Neuronal stem cell (in vitro differentiated cells): ENCODE measurements around the gene SRRD.
"Not testable (repeated sequence)": the region's sequence is repeated elsewhere in the genome, so short reads cannot be mapped to it uniquely, and the experiment has no call there.

ENCODE experiments used
- DNase-seq: peaks from one replicate; pipeline ENCODE4 v3.0.0-alpha.2; 2013; ENCODE audit warnings: low spot score
- H2AFZ ChIP-seq: one replicate; pipeline ENCODE4 v1.6.1; 2013; ENCODE audit warnings: mild to moderate bottlenecking, low read length, inconsistent platforms
- H2AK5ac ChIP-seq: 2 replicates; pipeline ENCODE4 v1.6.1; 2013; ENCODE audit warnings: low read depth, mild to moderate bottlenecking, inconsistent platforms, low read length, moderate library complexity, mixed read lengths
- H2BK120ac ChIP-seq: 2 replicates; pipeline ENCODE4 v1.6.1; 2013; ENCODE audit warnings: low read depth, mild to moderate bottlenecking, inconsistent platforms, low read length, moderate library complexity, mixed read lengths
- H2BK12ac ChIP-seq: one replicate; pipeline ENCODE4 v1.6.1; 2013; ENCODE audit warnings: low read length, inconsistent platforms
- H2BK15ac ChIP-seq: 2 replicates; pipeline ENCODE4 v1.6.1; 2013; ENCODE audit warnings: mild to moderate bottlenecking, low read length, inconsistent platforms, mixed read lengths
- H2BK5ac ChIP-seq: one replicate; pipeline ENCODE4 v1.6.1; 2013; ENCODE audit warnings: inconsistent platforms, mild to moderate bottlenecking, low read length, moderate library complexity
- H3K14ac ChIP-seq: one replicate; pipeline ENCODE4 v1.6.1; 2013; ENCODE audit warnings: low read length, inconsistent platforms
- H3K18ac ChIP-seq: 2 replicates; pipeline ENCODE4 v1.6.1; 2013; ENCODE audit warnings: low read length, inconsistent platforms
- H3K23ac ChIP-seq: 2 replicates; pipeline ENCODE4 v1.6.1; 2013; ENCODE audit warnings: low read depth, mild to moderate bottlenecking, mixed read lengths, low read length, inconsistent platforms; ENCODE audit not compliant: poor library complexity
- H3K27ac ChIP-seq: replicated peaks from 3 replicates; pipeline ENCODE4 v1.5.1; 2013; ENCODE audit warnings: low read length, inconsistent platforms
- H3K27me3 ChIP-seq, 3 experiments: 2 replicates each; pipeline ENCODE4 v1.6.1; 2013; ENCODE audit warnings: low read length in 3 of 3, mild to moderate bottlenecking in 2 of 3, inconsistent platforms in 1 of 3, low read depth in 1 of 3, mixed read lengths in 1 of 3, moderate library complexity in 1 of 3; ENCODE audit not compliant: control insufficient read depth in 3 of 3, insufficient read depth in 3 of 3
- H3K36me3 ChIP-seq, 2 donors: replicated peaks in 1 of 2; 2 replicates each; pipeline ENCODE4 v1.6.1; 2013; ENCODE audit warnings: low read length in 2 of 2; ENCODE audit not compliant: control insufficient read depth in 2 of 2, insufficient read depth in 2 of 2
- H3K4ac ChIP-seq: 2 replicates; pipeline ENCODE4 v1.6.1; 2013; ENCODE audit warnings: inconsistent platforms, mild to moderate bottlenecking, low read length, moderate library complexity
- H3K4me1 ChIP-seq, 2 donors: 1 replicate in 1 of 2; 2 replicates in 1 of 2; pipeline ENCODE4 v1.6.1; 2013; ENCODE audit warnings: low read length in 2 of 2, low read depth in 1 of 2; ENCODE audit not compliant: control insufficient read depth in 2 of 2, insufficient read depth in 1 of 2
- H3K4me2 ChIP-seq: one replicate; pipeline ENCODE4 v1.6.1; 2013; ENCODE audit warnings: mild to moderate bottlenecking, low read length, inconsistent platforms; ENCODE audit not compliant: insufficient read depth, poor library complexity, severe bottlenecking
- H3K4me3 ChIP-seq, 2 donors: 2 replicates each; pipeline ENCODE4 v1.5.1; 2013; ENCODE audit warnings: low read length in 2 of 2, mild to moderate bottlenecking in 2 of 2, inconsistent platforms in 1 of 2, moderate library complexity in 1 of 2
- H3K79me1 ChIP-seq: one replicate; pipeline ENCODE4 v1.6.1; 2013; ENCODE audit warnings: low read depth, mild to moderate bottlenecking, inconsistent platforms, low read length, moderate library complexity
- H3K9ac ChIP-seq: one replicate; pipeline ENCODE4 v1.6.1; 2013; ENCODE audit warnings: mild to moderate bottlenecking, low read depth, low read length, inconsistent platforms; ENCODE audit not compliant: poor library complexity
- H3K9me3 ChIP-seq, 2 donors: replicated peaks in 1 of 2; 2 replicates each; pipeline versions ENCODE3 to v1.6.1; 2013; ENCODE audit warnings: low read length in 2 of 2, mild to moderate bottlenecking in 2 of 2, inconsistent platforms in 1 of 2, low read depth in 1 of 2, mixed read lengths in 1 of 2, moderate library complexity in 1 of 2; ENCODE audit not compliant: control insufficient read depth in 2 of 2, insufficient read depth in 1 of 2
- H4K8ac ChIP-seq: one replicate; pipeline ENCODE4 v1.6.1; 2013; ENCODE audit warnings: low read depth, mild to moderate bottlenecking, inconsistent platforms, low read length, moderate library complexity
- H4K91ac ChIP-seq: one replicate; pipeline ENCODE4 v1.6.1; 2013; ENCODE audit warnings: low read length, low read depth, mild to moderate bottlenecking, inconsistent platforms; ENCODE audit not compliant: poor library complexity
- whole genome bisulfite sequencing, 2 donors: extraction: QIAGEN DNeasy Blood & Tissue Kit; methylation state at CpG; one replicate each; pipeline ENCODE4 v1.1.7; 2013; ENCODE audit warnings: missing lambda C conversion rate in 2 of 2, mixed read lengths in 1 of 2; ENCODE audit not compliant: insufficient read length in 2 of 2, insufficient replicate concordance in 1 of 2; ENCODE audit errors: extremely low coverage in 2 of 2; 5-methylcytosine and 5-hydroxymethylcytosine counted together

SRRD gene

DNA sequence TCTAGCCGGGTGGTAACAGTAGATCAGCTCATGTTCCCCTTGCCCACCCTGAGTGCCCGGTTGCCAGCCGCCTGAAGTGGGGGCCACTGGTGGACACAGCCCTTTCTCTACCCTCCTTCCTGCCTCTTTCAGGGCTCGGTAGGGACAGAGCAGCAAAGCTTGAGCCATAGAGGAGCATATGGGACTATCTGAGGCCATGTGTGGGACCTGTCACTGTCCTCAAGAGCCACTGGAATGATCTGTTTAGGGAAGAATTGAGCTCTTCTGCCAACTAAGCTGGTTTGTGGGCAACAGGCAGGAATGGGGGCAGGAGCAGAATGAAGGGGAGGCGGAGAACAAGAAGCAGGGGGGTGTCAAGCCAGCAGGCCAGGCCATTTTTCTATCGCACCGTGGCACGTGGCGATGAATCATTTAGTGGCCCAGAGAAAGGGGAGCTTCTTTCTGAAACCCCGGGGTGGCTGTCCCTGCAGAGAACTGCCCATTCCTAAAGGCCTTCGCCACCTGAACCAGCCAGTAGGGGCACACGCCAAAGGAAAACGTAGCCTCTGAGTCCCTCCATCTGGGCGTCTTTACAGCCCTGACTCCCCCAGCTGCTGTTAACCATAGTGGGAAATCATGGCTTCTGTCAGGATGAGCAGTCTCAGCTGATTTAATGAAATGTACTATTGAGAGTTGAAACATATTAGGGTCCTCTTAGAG lies 45.8 kb upstream of the SRRD start:
- H4K8ac ChIP-seq: no peak overlapping the region
- H3K79me1 ChIP-seq: peaks cover 7% of the 10 kb centered on the region
- peaks cover 0 to 2% of the 10 kb centered on the region in 2 donors for H3K4me1 ChIP-seq
- no peak overlapping the region for H4K91ac ChIP-seq
- H3K27ac ChIP-seq: no peak overlapping the region
- H2AK5ac ChIP-seq: no peak overlapping the region
- no peak overlapping the region for H3K18ac ChIP-seq
- peaks cover 17 to 21% of the 10 kb centered on the region in 2 donors for H3K36me3 ChIP-seq
- WGBS, 2 donors: no CpG with 5 or more reads among the region's 14 CpGs
- H3K4me2 ChIP-seq: no peak overlapping the region
- H2BK5ac ChIP-seq: no peak overlapping the region
- DNase-seq: no peak
- H3K9ac ChIP-seq: peak overlapping the region; percentile 45
- no peak overlapping the region for H3K14ac ChIP-seq
- H2BK120ac ChIP-seq: no peak overlapping the region
- no peak overlapping the region for H2BK15ac ChIP-seq
- H2BK12ac ChIP-seq: no peak overlapping the region
- no peak overlapping the region for H3K4me3 ChIP-seq
- no peak overlapping the region for H3K4ac ChIP-seq
- H3K27me3 ChIP-seq: no peaks in the 10 kb centered on the region
- no peak overlapping the region for H3K23ac ChIP-seq
- no peak overlapping the region for H2AFZ ChIP-seq
- no peaks in the 10 kb centered on the region for H3K9me3 ChIP-seq

DNA sequence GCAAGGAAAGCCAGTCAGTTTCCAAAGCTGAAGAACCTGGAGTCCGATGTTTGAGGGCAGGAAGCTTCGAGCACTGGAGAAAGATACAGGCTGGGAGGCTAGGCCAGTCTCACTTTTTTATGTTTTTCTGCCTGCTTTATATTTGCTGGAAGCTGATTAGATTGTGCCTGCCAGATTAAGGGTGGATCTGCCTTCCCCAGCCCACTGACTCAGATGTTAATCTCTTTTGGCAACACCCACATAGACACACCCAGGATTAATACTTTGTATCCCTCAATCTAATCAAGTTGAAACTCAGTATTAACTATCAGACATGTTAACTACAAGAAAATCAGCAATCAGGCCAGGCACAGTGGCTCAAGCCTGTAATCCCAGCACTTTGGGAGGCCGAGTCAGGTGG lies 44.9 kb upstream of the SRRD start:
- H2BK12ac ChIP-seq, H3K79me1 ChIP-seq, H3K4me2 ChIP-seq, H2BK5ac ChIP-seq, H3K27me3 ChIP-seq, H3K27ac ChIP-seq, H2BK15ac ChIP-seq, H2AFZ ChIP-seq, H2AK5ac ChIP-seq, H3K18ac ChIP-seq, H3K14ac ChIP-seq, H3K9me3 ChIP-seq, H3K4me3 ChIP-seq, H3K23ac ChIP-seq, H3K4me1 ChIP-seq, H3K4ac ChIP-seq, DNase-seq, H4K91ac ChIP-seq, H4K8ac ChIP-seq, H3K9ac ChIP-seq, H2BK120ac ChIP-seq: not testable (repeated sequence)
- no CpG with 5 or more reads among the region's 3 CpGs for WGBS, 2 donors
- H3K36me3 ChIP-seq: peaks cover 14 to 20% of the 10 kb centered on the region in 2 donors

DNA sequence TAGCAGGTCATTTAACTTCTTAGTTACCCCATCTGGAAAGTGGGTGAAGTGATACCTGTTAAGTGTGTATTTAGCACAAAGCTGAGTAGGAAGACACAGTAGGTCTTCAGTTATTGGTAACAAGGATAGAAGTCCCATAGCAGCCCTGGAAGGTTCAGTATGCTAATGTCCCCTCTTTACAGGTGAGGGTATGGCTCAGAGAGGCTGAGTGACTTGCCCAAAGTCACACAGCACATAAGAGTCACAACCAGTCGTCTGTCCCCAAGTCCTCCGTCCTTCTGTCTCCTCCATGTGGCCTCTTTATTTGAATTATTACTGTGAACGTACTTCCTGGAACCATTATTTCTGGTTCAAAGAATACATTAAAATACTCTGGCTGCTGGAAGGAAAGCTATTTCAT lies 44.1 kb upstream of the SRRD start:
- no peak overlapping the region for H2BK15ac ChIP-seq

DNA sequence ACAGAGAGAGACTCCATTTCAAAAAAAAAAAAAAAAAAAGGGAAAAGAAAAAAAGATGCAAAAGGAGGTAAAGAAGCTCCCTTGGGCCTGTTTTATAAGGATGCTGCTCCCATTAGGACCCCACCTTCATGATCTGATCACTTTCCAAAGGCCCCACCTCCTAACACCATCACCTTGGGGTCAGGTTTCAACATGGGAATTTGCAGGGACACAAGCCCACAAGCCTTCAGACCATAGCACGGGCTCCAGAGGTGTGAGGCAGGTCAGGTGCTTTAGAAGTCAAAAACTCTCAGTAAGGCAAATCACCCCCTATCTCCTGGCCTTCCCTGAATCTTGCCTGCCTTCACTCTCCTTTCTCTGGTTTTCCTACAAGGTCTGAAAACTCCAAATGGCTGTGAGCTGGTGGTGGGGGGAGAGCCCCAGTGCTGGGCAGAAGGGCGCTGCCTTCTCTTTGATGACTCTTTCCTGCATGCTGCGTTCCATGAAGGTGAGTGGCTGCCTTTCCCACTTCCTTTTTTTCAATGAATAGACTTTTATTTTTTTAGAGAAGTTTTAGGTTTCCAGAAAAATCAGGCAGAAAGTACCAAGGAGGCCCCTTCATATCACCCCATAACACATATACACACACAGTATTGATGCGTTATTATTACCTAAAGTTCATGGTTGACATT lies 41.5 kb upstream of the SRRD start:
- no peak overlapping the region for H3K23ac ChIP-seq
- H3K27me3 ChIP-seq: no peaks in the 10 kb centered on the region
- no peak overlapping the region for H3K9ac ChIP-seq
- no peaks in the 10 kb centered on the region for H3K79me1 ChIP-seq
- no peaks in the 10 kb centered on the region for H3K9me3 ChIP-seq
- H2BK15ac ChIP-seq: no peak overlapping the region
- H3K27ac ChIP-seq: no peak overlapping the region
- no peak overlapping the region for H3K4ac ChIP-seq
- H3K14ac ChIP-seq: no peak overlapping the region
- H4K91ac ChIP-seq: no peak overlapping the region
- no peak overlapping the region for H3K18ac ChIP-seq
- no peak for DNase-seq
- H2BK5ac ChIP-seq: no peak overlapping the region
- no peak overlapping the region for H2BK120ac ChIP-seq
- no CpG with 5 or more reads among the region's 4 CpGs for WGBS, 2 donors
- no peak overlapping the region for H3K4me3 ChIP-seq
- no peak overlapping the region for H3K4me2 ChIP-seq
- H2AK5ac ChIP-seq: no peak overlapping the region
- H4K8ac ChIP-seq: no peak overlapping the region
- H2BK12ac ChIP-seq: no peak overlapping the region
- H2AFZ ChIP-seq: no peak overlapping the region
- H3K36me3 ChIP-seq: peaks cover 0 to 5% of the 10 kb centered on the region in 2 donors
- H3K4me1 ChIP-seq: no peaks in the 10 kb centered on the region

More for the DNA sequence above, 44.1 kb upstream of the SRRD start:
- Histone ChIP-seq H2BK12ac (no peak overlapping the region), H3K79me1 (peaks cover 2% of the 10 kb centered on the region), H3K18ac (no peak overlapping the region), H2AFZ (no peak overlapping the region), H3K27ac (no peak overlapping the region), H4K91ac (no peak overlapping the region), H2BK5ac (no peak overlapping the region), H3K9ac (no peak overlapping the region), H3K9me3 (no peaks in the 10 kb centered on the region), H3K36me3 (peaks cover 7 to 16% of the 10 kb centered on the region in 2 donors), H3K23ac (no peak overlapping the region), H2BK120ac (no peak overlapping the region), H3K4me1 (peaks cover 0 to 2% of the 10 kb centered on the region in 2 donors), H3K14ac (no peak overlapping the region), H3K4me2 (no peak overlapping the region), H4K8ac (no peak overlapping the region), H3K4ac (no peak overlapping the region), H3K27me3 (no peaks in the 10 kb centered on the region), H2AK5ac (no peak overlapping the region), H3K4me3 (no peak overlapping the region)
- no CpG with 5 or more reads among the region's 3 CpGs for WGBS, 2 donors
- no peak for DNase-seq
